Measurements from ENCODE around the gene CDC5L. TPM values are rescaled to one million over a fixed set of nuclear protein-coding genes. Genes with fewer than 3 reads are reported as not detected.
A peak's percentile ranks its signal among the peaks of the same experiment; 100 is the strongest.

CDC5L gene
- total RNA-seq, 1 donor from 2014 or later: 16.5 TPM

- Histone ChIP-seq H3K36me3 (peaks cover 0 to 74% of the 10 kb centered on the region in 2 donors), H3K4me1 (peaks cover 1% of the 10 kb centered on the region), H3K4me3 (no peak overlapping the region), H3K9me3 (no peaks in the 10 kb centered on the region), H3K27me3 (no peaks in the 10 kb centered on the region), H3K27ac (no peak overlapping the region)
- no peak for TF ChIP-seq POLR2A (IDR thresholded peaks at IDR 0.05)
- no peak for TF ChIP-seq POLR2AphosphoS5 (IDR thresholded peaks at IDR 0.05; ENCODE audit: insufficient read depth in 1 of 2, low read depth in 1 of 2)
- TF ChIP-seq CTCF (IDR thresholded peaks at IDR 0.05): no peak
- intact Hi-C loops (cut with DNase I): no loop called here
- DNase-seq (ENCODE audit: extremely low spot score in 2 of 2): no peak
These were observed 35.8 kb downstream of the CDC5L start for GRCh38 chr6:44423306-44423705.

GRCh38 chr6:44425951-44426350 lies 38.4 kb downstream of the CDC5L start:
- DNase-seq (ENCODE audit: extremely low spot score in 2 of 2): no peak
- H3K4me3 ChIP-seq: no peak overlapping the region

GRCh38 chr6:44428682-44429081 lies 41.2 kb downstream of the CDC5L start:
- peaks cover 7% of the 10 kb centered on the region for H3K4me1 ChIP-seq
- no peak for DNase-seq (ENCODE audit: extremely low spot score in 2 of 2)
- no peak overlapping the region for H3K4me3 ChIP-seq
- H3K27me3 ChIP-seq: no peaks in the 10 kb centered on the region
- no peak for TF ChIP-seq CTCF (IDR thresholded peaks at IDR 0.05)
- no peak for TF ChIP-seq POLR2A (IDR thresholded peaks at IDR 0.05)
- no peak for TF ChIP-seq POLR2AphosphoS5 (IDR thresholded peaks at IDR 0.05; ENCODE audit: insufficient read depth in 1 of 2, low read depth in 1 of 2)
- H3K36me3 ChIP-seq: peaks cover 0 to 33% of the 10 kb centered on the region in 2 donors
- intact Hi-C loops (cut with DNase I): no loop called here
- H3K9me3 ChIP-seq: no peaks in the 10 kb centered on the region
- peak overlapping the region; percentile 21 for H3K27ac ChIP-seq

More at GRCh38 chr6:44425951-44426350, 38.4 kb downstream of the CDC5L start:
- Histone ChIP-seq H3K4me1 (peaks cover 4% of the 10 kb centered on the region), H3K27ac (no peak overlapping the region), H3K36me3 (peaks cover 0 to 56% of the 10 kb centered on the region in 2 donors), H3K9me3 (no peaks in the 10 kb centered on the region), H3K27me3 (no peaks in the 10 kb centered on the region)
- TF ChIP-seq POLR2AphosphoS5 (IDR thresholded peaks at IDR 0.05; ENCODE audit: insufficient read depth in 1 of 2, low read depth in 1 of 2): no peak
- TF ChIP-seq POLR2A (IDR thresholded peaks at IDR 0.05): no peak
- no peak for TF ChIP-seq CTCF (IDR thresholded peaks at IDR 0.05)
- intact Hi-C loops (cut with DNase I): no loop called here

- TF ChIP-seq CTCF (IDR thresholded peaks at IDR 0.05) (no peak), POLR2AphosphoS5 (IDR thresholded peaks at IDR 0.05; ENCODE audit: insufficient read depth in 1 of 2, low read depth in 1 of 2) (no peak), POLR2A (IDR thresholded peaks at IDR 0.05) (no peak)
- Histone ChIP-seq H3K4me3 (no peak overlapping the region), H3K27me3 (no peaks in the 10 kb centered on the region), H3K27ac (no peak overlapping the region), H3K4me1 (peaks cover 10% of the 10 kb centered on the region), H3K9me3 (no peaks in the 10 kb centered on the region), H3K36me3 (peaks cover 0 to 16% of the 10 kb centered on the region in 2 donors)
- intact Hi-C loops (cut with DNase I): no loop called here
- no peak for DNase-seq (ENCODE audit: extremely low spot score in 2 of 2)
These were observed 42.8 kb downstream of the CDC5L start for GRCh38 chr6:44430326-44430725.

GRCh38 chr6:44431118-44431725 lies 43.7 kb downstream of the CDC5L start:
- intact Hi-C loops (cut with DNase I): no loop called here
- H3K4me1 ChIP-seq: peaks cover 10% of the 10 kb centered on the region
- no peak for DNase-seq (ENCODE audit: extremely low spot score in 2 of 2)
- H3K27ac ChIP-seq: peak overlapping the region; percentile 40
- H3K9me3 ChIP-seq: no peaks in the 10 kb centered on the region
- no peak overlapping the region for H3K4me3 ChIP-seq
- TF ChIP-seq CTCF (IDR thresholded peaks at IDR 0.05) (peak in 2 of 3 experiments; percentile 24 to 61), POLR2A (IDR thresholded peaks at IDR 0.05) (no peak)
- peaks cover 0 to 7% of the 10 kb centered on the region in 2 donors for H3K36me3 ChIP-seq
- no peaks in the 10 kb centered on the region for H3K27me3 ChIP-seq
